Measurements from ENCODE around the gene DQX1.

GRCh38 chr2:74556831-74557370 is 30.9 kb upstream of the DQX1 start:
- no peak for TF ChIP-seq ZNF121 (CRISPR knock-in tag; IDR thresholded peaks at IDR 0.05)
- TF ChIP-seq SP1 (CRISPR knock-in tag; conservative IDR thresholded peaks at IDR 0.05): no peak
- no peak for TF ChIP-seq ZNF232 (CRISPR knock-in tag; IDR thresholded peaks at IDR 0.05)
- no peak for TF ChIP-seq ZNF263 (CRISPR knock-in tag; IDR thresholded peaks at IDR 0.05; ENCODE audit: low read depth)
- TF ChIP-seq ATF2 (CRISPR knock-in tag; IDR thresholded peaks at IDR 0.05; ENCODE audit: borderline replicate concordance, low read depth): no peak
- TF ChIP-seq MAX (CRISPR knock-in tag; IDR thresholded peaks at IDR 0.05): no peak
- TF ChIP-seq ZNF396 (CRISPR knock-in tag; IDR thresholded peaks at IDR 0.05; ENCODE audit: borderline replicate concordance): no peak
- TF ChIP-seq, protein P1, sequence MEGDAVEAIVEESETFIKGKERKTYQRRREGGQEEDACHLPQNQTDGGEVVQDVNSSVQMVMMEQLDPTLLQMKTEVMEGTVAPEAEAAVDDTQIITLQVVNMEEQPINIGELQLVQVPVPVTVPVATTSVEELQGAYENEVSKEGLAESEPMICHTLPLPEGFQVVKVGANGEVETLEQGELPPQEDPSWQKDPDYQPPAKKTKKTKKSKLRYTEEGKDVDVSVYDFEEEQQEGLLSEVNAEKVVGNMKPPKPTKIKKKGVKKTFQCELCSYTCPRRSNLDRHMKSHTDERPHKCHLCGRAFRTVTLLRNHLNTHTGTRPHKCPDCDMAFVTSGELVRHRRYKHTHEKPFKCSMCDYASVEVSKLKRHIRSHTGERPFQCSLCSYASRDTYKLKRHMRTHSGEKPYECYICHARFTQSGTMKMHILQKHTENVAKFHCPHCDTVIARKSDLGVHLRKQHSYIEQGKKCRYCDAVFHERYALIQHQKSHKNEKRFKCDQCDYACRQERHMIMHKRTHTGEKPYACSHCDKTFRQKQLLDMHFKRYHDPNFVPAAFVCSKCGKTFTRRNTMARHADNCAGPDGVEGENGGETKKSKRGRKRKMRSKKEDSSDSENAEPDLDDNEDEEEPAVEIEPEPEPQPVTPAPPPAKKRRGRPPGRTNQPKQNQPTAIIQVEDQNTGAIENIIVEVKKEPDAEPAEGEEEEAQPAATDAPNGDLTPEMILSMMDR (IDR thresholded peaks at IDR 0.05): no peak
- TF ChIP-seq ZNF671 (CRISPR knock-in tag; IDR thresholded peaks at IDR 0.05): no peak

All from WTC11 (cell line).